Esophagus squamous epithelium (tissue), 5 donors: ENCODE data around the gene GRIK4. TPM values are rescaled to one million over a fixed set of nuclear protein-coding genes. Genes with fewer than 3 reads are reported as not detected.
"Not testable (repeated sequence)": the region's sequence is repeated elsewhere in the genome, so short reads cannot be mapped to it uniquely, and the experiment has no call there.

ENCODE experiments used
- DNase-seq: peaks from one replicate; lab custom pipeline; 2025; lab: John Stamatoyannopoulos, UW
- H3K27ac ChIP-seq, 4 donors: fragments of 200-600 bp; sonication (generic); one replicate each; pipeline ENCODE4 v1.5.1; 2016 to 2019; ENCODE audit warnings: mild to moderate bottlenecking in 1 of 4
- H3K27me3 ChIP-seq, 4 donors: fragments of 200-600 bp; sonication (generic); 1 replicate in 3 of 4; 2 replicates in 1 of 4; pipeline versions ENCODE4 v1.5.1 to v1.6.0; 2017 to 2021; ENCODE audit warnings: antibody characterized with exemption in 1 of 4
- H3K36me3 ChIP-seq, 3 donors: fragments of 200-600 bp; sonication (generic); one replicate each; pipeline ENCODE4 v1.5.1; 2016 to 2019
- H3K4me1 ChIP-seq, 3 donors: fragments of 200-600 bp; sonication (generic); one replicate each; pipeline ENCODE4 v1.5.1; 2017 to 2019
- H3K4me3 ChIP-seq, 4 donors: fragments of 200-600 bp; sonication (generic); 1 replicate in 3 of 4; 2 replicates in 1 of 4; pipeline ENCODE4 v1.5.1; 2016 to 2019; ENCODE audit warnings: mild to moderate bottlenecking in 2 of 4, moderate library complexity in 1 of 4
- H3K9me3 ChIP-seq, 3 donors: fragments of 200-600 bp; sonication (generic); one replicate each; pipeline ENCODE4 v1.5.1; 2016 to 2019
- CTCF ChIP-seq, 6 experiments: fragments of 450-650 bp in 4 of 6; fragments of 200-600 bp in 2 of 6; sonication (generic) in 2 of 6; IDR thresholded peaks; one replicate each; pipeline ENCODE4 v1.5.1; 2016 to 2019; ENCODE audit warnings: antibody characterized with exemption in 6 of 6, mild to moderate bottlenecking in 4 of 6, moderate library complexity in 4 of 6
- POLR2A ChIP-seq, 4 donors: fragments of 450-650 bp; IDR thresholded peaks; one replicate each; pipeline ENCODE4 v1.6.1; 2017; ENCODE audit warnings: antibody characterized with exemption in 4 of 4, mild to moderate bottlenecking in 4 of 4, moderate library complexity in 3 of 4
- WGBS, 2 donors: methylation state at CpG; one replicate each; pipeline ENCODE4 v1.1.5; 2018; 5-methylcytosine and 5-hydroxymethylcytosine counted together
- intact Hi-C: fragments of 100-400 bp; cut with DNase I; formaldehyde crosslinking; loops from one replicate; pipeline ENCODE4 v1.15.0; 2022
- total RNA-seq, 4 donors: library from RNA; depleted of rRNA; stranded (reverse); fragments of >200 nt; gene quantifications; one replicate each; pipeline ENCODE4 v1.1.0, GENCODE V29; 2016
- donor health status: DM: yes; HTN: yes; CAD: no.

Gene GRIK4
- total RNA-seq, 4 donors from 2014 or later, result 0.15 to 0.19 TPM; not detected in 2

DNA sequence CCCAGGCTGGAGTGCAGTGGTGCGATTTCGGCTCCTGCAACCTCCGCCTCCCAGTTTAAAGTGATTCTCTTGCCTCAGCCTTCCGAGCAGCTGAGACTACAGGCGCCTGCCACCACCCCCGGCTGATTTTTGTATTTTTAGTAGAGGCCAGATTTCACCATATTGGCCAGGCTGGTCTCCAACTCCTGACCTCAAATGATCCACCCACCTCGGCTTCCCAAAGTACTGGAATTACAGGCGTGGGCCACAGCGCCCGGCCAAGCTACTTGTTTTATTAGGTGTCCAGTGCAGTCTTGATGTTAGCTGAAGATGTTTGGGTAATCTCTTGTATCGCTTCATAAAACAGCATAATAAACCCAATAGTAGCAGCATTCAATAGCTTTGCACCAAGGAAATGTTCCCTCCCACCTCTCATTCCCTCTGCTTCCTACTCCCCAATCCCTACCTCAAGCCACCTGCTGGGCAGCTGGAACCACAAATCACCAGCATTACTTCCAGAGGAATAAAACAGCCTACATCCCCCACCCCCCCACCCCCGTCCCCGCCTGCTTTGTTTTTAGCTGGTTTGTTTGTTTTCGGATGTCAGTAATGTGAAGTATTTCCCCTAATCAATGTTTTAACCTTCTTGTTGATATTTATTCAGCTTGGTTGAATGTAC is 11.0 kb upstream of the GRIK4 start:
- no peaks in the 10 kb centered on the region for H3K9me3 ChIP-seq
- 62 to 77% methylated on average over 8 to 13 of the region's 14 CpGs for WGBS, 2 donors
- TF ChIP-seq POLR2A (IDR thresholded peaks at IDR 0.05) (no peak), CTCF (IDR thresholded peaks at IDR 0.05) (no peak)

GRCh38 chr11:120501440-120501839 is 10.1 kb upstream of the GRIK4 start:
- TF ChIP-seq CTCF (IDR thresholded peaks at IDR 0.05) (no peak), POLR2A (IDR thresholded peaks at IDR 0.05) (no peak)
- Histone ChIP-seq H3K4me3 (no peak overlapping the region), H3K27me3 (peaks cover 0 to 44% (median 0%) of the 10 kb centered on the region in 4 donors), H3K27ac (no peak overlapping the region), H3K9me3 (no peaks in the 10 kb centered on the region), H3K4me1 (peaks cover 0 to 6% (median 0%) of the 10 kb centered on the region in 3 donors), H3K36me3 (no peaks in the 10 kb centered on the region)
- 44 to 48% methylated on average over 2 of the region's 2 CpGs for WGBS, 2 donors
- DNase-seq, result no peak
- intact Hi-C loops, result no loop called here

More for the DNA sequence above, 11.0 kb upstream of the GRIK4 start:
- Histone ChIP-seq H3K27ac (no peak overlapping the region), H3K4me1 (peaks cover 0 to 13% (median 0%) of the 10 kb centered on the region in 3 donors), H3K27me3 (peaks cover 0 to 35% (median 0%) of the 10 kb centered on the region in 4 donors), H3K36me3 (no peaks in the 10 kb centered on the region), H3K4me3 (no peak overlapping the region)
- intact Hi-C loops, result no loop called here
- no peak for DNase-seq

DNA sequence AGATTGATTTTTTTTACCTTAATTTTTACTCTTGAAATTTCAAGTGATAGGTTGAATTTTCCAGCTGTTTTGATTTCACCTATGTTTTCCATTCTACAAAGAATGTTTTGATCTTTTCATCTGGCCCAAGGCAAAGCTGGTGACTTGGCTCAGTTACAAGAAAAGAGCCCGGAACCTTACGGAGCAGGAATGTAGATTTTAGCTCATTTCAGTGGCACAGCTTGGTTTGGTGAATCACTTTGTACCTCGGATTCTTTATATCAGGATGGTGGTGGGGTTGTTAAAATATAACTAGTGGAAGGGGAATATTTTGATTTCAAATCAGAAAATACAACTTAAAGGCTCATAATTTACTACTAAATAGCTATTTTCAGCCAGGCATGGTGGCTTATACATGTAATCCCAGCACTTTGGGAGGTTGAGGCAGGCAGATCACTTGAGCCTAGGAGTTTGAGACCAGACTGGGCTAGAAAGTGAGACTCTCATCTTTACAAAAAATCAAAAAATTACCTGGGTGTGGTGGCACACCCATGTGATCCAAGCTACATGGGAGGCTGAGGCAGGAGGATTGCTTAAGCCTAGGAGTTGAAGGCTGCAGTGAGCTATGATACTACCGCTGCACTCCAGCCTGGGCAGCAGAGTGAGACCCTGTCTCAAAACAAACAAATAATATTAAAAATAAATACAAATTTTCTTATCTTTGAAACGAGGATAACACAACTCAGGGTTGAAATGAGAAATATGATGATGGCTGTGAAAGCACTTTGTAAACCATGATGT is 9.4 kb upstream of the GRIK4 start:
- Histone ChIP-seq H3K27me3 (peaks cover 0 to 46% (median 0%) of the 10 kb centered on the region in 4 donors), H3K4me1 (no peaks in the 10 kb centered on the region), H3K9me3 (no peaks in the 10 kb centered on the region), H3K27ac (no peak overlapping the region), H3K36me3 (no peaks in the 10 kb centered on the region), H3K4me3 (no peak overlapping the region)
- intact Hi-C loops, result no loop called here
- TF ChIP-seq CTCF (IDR thresholded peaks at IDR 0.05) (no peak), POLR2A (IDR thresholded peaks at IDR 0.05) (no peak)
- 51 to 52% methylated on average over 5 of the region's 5 CpGs for WGBS, 2 donors
- no peak for DNase-seq

DNA sequence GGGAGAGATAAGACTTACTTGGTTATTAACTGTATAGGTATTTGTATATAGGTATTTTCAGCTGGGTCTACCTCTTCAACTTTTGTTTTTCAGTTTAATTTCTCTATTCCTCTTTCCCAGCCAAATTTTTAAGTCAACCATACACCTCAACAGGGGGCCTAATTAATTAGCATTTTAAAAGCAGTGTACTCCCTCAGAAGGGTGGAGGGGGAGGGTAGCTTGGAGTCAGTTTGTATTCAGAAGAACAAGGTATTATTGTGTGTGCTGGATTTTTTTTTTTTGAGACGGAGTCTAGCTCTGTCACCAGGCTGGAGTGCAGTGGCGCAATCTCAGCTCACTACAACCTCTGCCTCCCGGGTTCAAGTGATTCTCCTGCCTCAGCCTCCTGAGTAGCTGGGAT is 8.0 kb upstream of the GRIK4 start:
- H3K36me3 ChIP-seq, H3K4me3 ChIP-seq, intact Hi-C loops, H3K4me1 ChIP-seq, H3K9me3 ChIP-seq, DNase-seq, H3K27ac ChIP-seq: not testable (repeated sequence)
- H3K27me3 ChIP-seq, result peaks cover 0 to 58% (median 0%) of the 10 kb centered on the region in 4 donors
- WGBS, 2 donors, result 92 to 93% methylated on average over 2 of the region's 3 CpGs

DNA sequence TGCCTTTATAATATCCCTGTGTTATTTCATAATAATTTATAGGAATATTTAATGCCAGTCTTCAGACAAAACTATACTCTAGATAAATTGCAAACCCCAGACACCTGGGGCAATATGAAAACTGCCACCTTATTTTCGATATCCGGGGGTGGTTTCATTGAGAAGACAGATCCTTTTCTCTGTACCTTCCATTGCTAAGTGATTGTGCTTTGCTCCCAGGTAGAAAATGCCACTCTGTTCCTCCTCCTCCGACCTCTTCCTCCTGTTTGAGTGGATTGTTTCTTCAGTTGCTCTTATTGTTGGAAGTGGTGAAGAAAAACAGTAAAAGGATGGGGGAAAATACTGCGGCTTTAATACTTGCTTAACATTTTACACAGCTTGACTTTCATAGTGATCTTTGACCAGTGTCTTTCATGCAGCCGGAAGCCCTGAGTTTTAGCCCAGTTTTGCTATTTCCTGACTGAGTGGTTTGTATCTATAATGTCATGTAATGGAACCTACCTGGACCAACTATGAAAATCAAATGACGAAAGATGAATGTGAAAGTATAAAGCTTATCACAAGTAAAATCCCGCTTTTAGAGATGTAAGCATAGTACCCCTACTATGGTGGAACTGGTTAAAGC is 5.6 kb upstream of the GRIK4 start:
- Histone ChIP-seq H3K36me3 (no peaks in the 10 kb centered on the region), H3K4me1 (no peaks in the 10 kb centered on the region), H3K27ac (no peak overlapping the region), H3K9me3 (no peaks in the 10 kb centered on the region), H3K4me3 (no peak overlapping the region), H3K27me3 (peaks cover 0 to 76% (median 0%) of the 10 kb centered on the region in 4 donors)
- no peak for DNase-seq
- intact Hi-C loops, result no loop called here
- TF ChIP-seq POLR2A (IDR thresholded peaks at IDR 0.05), result no peak
- no peak for TF ChIP-seq CTCF (IDR thresholded peaks at IDR 0.05)
- 79 to 93% methylated on average over 7 of the region's 7 CpGs for WGBS, 2 donors
